Measurements from ENCODE around the gene KIAA0825.

The KIAA0825 gene

GRCh38 chr5:94618493-94619328 is at the start of gene KIAA0825, which contains the start of gene SLF1:
Gene KIAA0825 (minus strand): TSS chr5:94618604. CDS start chr5:94537126, 81,478 bp downstream.
Gene SLF1 (plus strand): TSS chr5:94618669. CDS start chr5:94628811, 10,142 bp downstream.
- Histone ChIP-seq H3K9me3 (ENCODE audit: insufficient read depth, low read length) (no peaks in the 10 kb centered on the region), H3K27ac (ENCODE audit: low read length) (peak within 1 kb of the TSS; percentile 55), H3K27me3 (ENCODE audit: low read depth, low read length) (no peaks in the 10 kb centered on the region), H3K4me2 (ENCODE audit: low read length) (peak within 1 kb of the TSS; percentile 91), H3K9ac (ENCODE audit: low read length) (peak within 1 kb of the TSS; percentile 66), H2AFZ (ENCODE audit: low read depth, low read length) (peak within 1 kb of the TSS; percentile 97), H3K79me2 (ENCODE audit: low read length) (peaks cover 31% of the 10 kb centered on the region), H3K4me1 (ENCODE audit: low read length) (peaks cover 6% of the 10 kb centered on the region), H3K36me3 (replicated peaks; ENCODE audit: low read depth, low read length) (no peaks in the 10 kb centered on the region), H3K4me3 (ENCODE audit: low read length) (peak within 1 kb of the TSS; percentile 95), H4K20me1 (ENCODE audit: insufficient read depth, low read length) (peaks cover 2% of the 10 kb centered on the region)
- TF ChIP-seq EZH2phosphoT487 (IDR thresholded peaks at IDR 0.05; ENCODE audit: low read depth) (no peak), CTCF (IDR thresholded peaks at IDR 0.05; ENCODE audit: low read depth, low read length) (no peak)

- Histone ChIP-seq H3K4me2 (ENCODE audit: low read length) (no peak overlapping the region), H3K9me3 (ENCODE audit: insufficient read depth, low read length) (no peaks in the 10 kb centered on the region), H3K4me3 (ENCODE audit: low read length) (no peak overlapping the region), H3K36me3 (replicated peaks; ENCODE audit: low read depth, low read length) (peaks cover 3% of the 10 kb centered on the region), H2AFZ (ENCODE audit: low read depth, low read length) (no peak overlapping the region), H4K20me1 (ENCODE audit: insufficient read depth, low read length) (no peaks in the 10 kb centered on the region), H3K9ac (ENCODE audit: low read length) (no peak overlapping the region), H3K27me3 (ENCODE audit: low read depth, low read length) (no peaks in the 10 kb centered on the region), H3K27ac (ENCODE audit: low read length) (no peak overlapping the region), H3K79me2 (ENCODE audit: low read length) (no peaks in the 10 kb centered on the region), H3K4me1 (ENCODE audit: low read length) (no peaks in the 10 kb centered on the region)
- TF ChIP-seq CTCF (IDR thresholded peaks at IDR 0.05; ENCODE audit: low read depth, low read length), result no peak
- no peak for TF ChIP-seq EZH2phosphoT487 (IDR thresholded peaks at IDR 0.05; ENCODE audit: low read depth)
Measured at GRCh38 chr5:94667937-94668336, 49.5 kb upstream of the KIAA0825 start.

GRCh38 chr5:94661086-94661485 is 42.7 kb upstream of the KIAA0825 start:
- Histone ChIP-seq H3K27ac (ENCODE audit: low read length) (no peak overlapping the region), H3K9ac (ENCODE audit: low read length) (no peak overlapping the region), H2AFZ (ENCODE audit: low read depth, low read length) (no peak overlapping the region), H3K4me1 (ENCODE audit: low read length) (no peaks in the 10 kb centered on the region), H3K9me3 (ENCODE audit: insufficient read depth, low read length) (peaks cover 7% of the 10 kb centered on the region; the same call in 1 of the 2 replicates), H3K4me3 (ENCODE audit: low read length) (no peak overlapping the region), H3K36me3 (replicated peaks; ENCODE audit: low read depth, low read length) (peaks cover 28% of the 10 kb centered on the region), H3K27me3 (ENCODE audit: low read depth, low read length) (no peaks in the 10 kb centered on the region), H4K20me1 (ENCODE audit: insufficient read depth, low read length) (no peaks in the 10 kb centered on the region), H3K79me2 (ENCODE audit: low read length) (no peaks in the 10 kb centered on the region), H3K4me2 (ENCODE audit: low read length) (no peak overlapping the region)
- no peak for TF ChIP-seq CTCF (IDR thresholded peaks at IDR 0.05; ENCODE audit: low read depth, low read length)
- no peak for TF ChIP-seq EZH2phosphoT487 (IDR thresholded peaks at IDR 0.05; ENCODE audit: low read depth)

GRCh38 chr5:94660506-94660905 is 42.1 kb upstream of the KIAA0825 start:
- TF ChIP-seq EZH2phosphoT487 (IDR thresholded peaks at IDR 0.05; ENCODE audit: low read depth) (no peak), CTCF (IDR thresholded peaks at IDR 0.05; ENCODE audit: low read depth, low read length) (no peak)
- H3K27me3 ChIP-seq (ENCODE audit: low read depth, low read length), result no peaks in the 10 kb centered on the region
- no peak overlapping the region for H2AFZ ChIP-seq (ENCODE audit: low read depth, low read length)

More at GRCh38 chr5:94660506-94660905, 42.1 kb upstream of the KIAA0825 start:
- Histone ChIP-seq H3K9ac (ENCODE audit: low read length) (no peak overlapping the region), H3K79me2 (ENCODE audit: low read length) (no peaks in the 10 kb centered on the region), H3K4me1 (ENCODE audit: low read length) (no peaks in the 10 kb centered on the region), H3K4me3 (ENCODE audit: low read length) (no peak overlapping the region), H4K20me1 (ENCODE audit: insufficient read depth, low read length) (no peaks in the 10 kb centered on the region), H3K4me2 (ENCODE audit: low read length) (no peak overlapping the region), H3K36me3 (replicated peaks; ENCODE audit: low read depth, low read length) (peaks cover 32% of the 10 kb centered on the region), H3K9me3 (ENCODE audit: insufficient read depth, low read length) (peaks cover 7% of the 10 kb centered on the region; the same call in 1 of the 2 replicates), H3K27ac (ENCODE audit: low read length) (no peak overlapping the region)
